Thoracic aorta (tissue), 2 donors: Measurements from ENCODE around the gene PRPF31. TPM values are rescaled to one million over a fixed set of nuclear protein-coding genes. Genes with fewer than 3 reads are reported as not detected.

Experiments used
- ATAC-seq: fragments of 150-250 bp; one replicate; pipeline ENCODE4 v1.8.0; 2017; ENCODE audit warnings: low read depth; ENCODE audit not compliant: insufficient number of reproducible peaks, low FRiP score
- DNase-seq: peaks from one replicate; pipeline ENCODE4 v3.0.0-alpha.2; 2020; ENCODE audit warnings: low spot score
- H3K27ac ChIP-seq, 2 donors: fragments of 200-600 bp; sonication (generic); 1 replicate in 1 of 2; 2 replicates in 1 of 2; pipeline ENCODE4 v1.5.1; 2016; ENCODE audit warnings: mild to moderate bottlenecking in 2 of 2, moderate library complexity in 2 of 2
- H3K27me3 ChIP-seq: fragments of 200-600 bp; sonication (generic); replicated peaks from 2 replicates; pipeline ENCODE4 v1.6.0; 2016; ENCODE audit warnings: mild to moderate bottlenecking; ENCODE audit not compliant: insufficient read depth
- H3K36me3 ChIP-seq: fragments of 200-600 bp; sonication (generic); one replicate; pipeline ENCODE4 v1.5.1; 2016
- H3K4me1 ChIP-seq, 2 donors: fragments of 200-600 bp; sonication (generic); 1 replicate in 1 of 2; 2 replicates in 1 of 2; pipeline versions ENCODE4 v1.5.1 to v1.6.0; 2016; ENCODE audit warnings: low read depth in 2 of 2, mild to moderate bottlenecking in 1 of 2; ENCODE audit not compliant: control insufficient read depth in 1 of 2
- H3K4me3 ChIP-seq: fragments of 200-600 bp; sonication (generic); 2 replicates; pipeline ENCODE4 v1.5.1; 2016; ENCODE audit warnings: mild to moderate bottlenecking
- H3K9me3 ChIP-seq: fragments of 200-600 bp; sonication (generic); 2 replicates; pipeline ENCODE4 v1.5.1; 2016
- total RNA-seq, 2 donors: library from RNA; depleted of rRNA; stranded (reverse); fragments of >200 nt; gene quantifications; one replicate each; pipeline versions ENCODE4 v1.1.0 to v1.2.3, GENCODE V29; 2016
- TF ChIP-seq, protein P1 (sequence below): fragments of 200-600 bp; sonication (generic); IDR thresholded peaks from one replicate; pipeline ENCODE4 v1.5.1; 2019; ENCODE audit warnings: antibody characterized with exemption

Gene PRPF31
- total RNA-seq, 2 donors from 2014 or later = 48.2 to 54.3 TPM

- H3K4me1 ChIP-seq = no peaks in the 10 kb centered on the region
- no peak overlapping the region for H3K27ac ChIP-seq
- no peaks in the 10 kb centered on the region for H3K36me3 ChIP-seq
- no peak overlapping the region for H3K4me3 ChIP-seq
- no peaks in the 10 kb centered on the region for H3K9me3 ChIP-seq
- no peak for ATAC-seq
- TF ChIP-seq, protein P1, sequence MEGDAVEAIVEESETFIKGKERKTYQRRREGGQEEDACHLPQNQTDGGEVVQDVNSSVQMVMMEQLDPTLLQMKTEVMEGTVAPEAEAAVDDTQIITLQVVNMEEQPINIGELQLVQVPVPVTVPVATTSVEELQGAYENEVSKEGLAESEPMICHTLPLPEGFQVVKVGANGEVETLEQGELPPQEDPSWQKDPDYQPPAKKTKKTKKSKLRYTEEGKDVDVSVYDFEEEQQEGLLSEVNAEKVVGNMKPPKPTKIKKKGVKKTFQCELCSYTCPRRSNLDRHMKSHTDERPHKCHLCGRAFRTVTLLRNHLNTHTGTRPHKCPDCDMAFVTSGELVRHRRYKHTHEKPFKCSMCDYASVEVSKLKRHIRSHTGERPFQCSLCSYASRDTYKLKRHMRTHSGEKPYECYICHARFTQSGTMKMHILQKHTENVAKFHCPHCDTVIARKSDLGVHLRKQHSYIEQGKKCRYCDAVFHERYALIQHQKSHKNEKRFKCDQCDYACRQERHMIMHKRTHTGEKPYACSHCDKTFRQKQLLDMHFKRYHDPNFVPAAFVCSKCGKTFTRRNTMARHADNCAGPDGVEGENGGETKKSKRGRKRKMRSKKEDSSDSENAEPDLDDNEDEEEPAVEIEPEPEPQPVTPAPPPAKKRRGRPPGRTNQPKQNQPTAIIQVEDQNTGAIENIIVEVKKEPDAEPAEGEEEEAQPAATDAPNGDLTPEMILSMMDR = no peak
- DNase-seq = no peak
- no peaks in the 10 kb centered on the region for H3K27me3 ChIP-seq
Measured at GRCh38 chr19:54173951-54174834, 58.6 kb downstream of the PRPF31 start.

DNA sequence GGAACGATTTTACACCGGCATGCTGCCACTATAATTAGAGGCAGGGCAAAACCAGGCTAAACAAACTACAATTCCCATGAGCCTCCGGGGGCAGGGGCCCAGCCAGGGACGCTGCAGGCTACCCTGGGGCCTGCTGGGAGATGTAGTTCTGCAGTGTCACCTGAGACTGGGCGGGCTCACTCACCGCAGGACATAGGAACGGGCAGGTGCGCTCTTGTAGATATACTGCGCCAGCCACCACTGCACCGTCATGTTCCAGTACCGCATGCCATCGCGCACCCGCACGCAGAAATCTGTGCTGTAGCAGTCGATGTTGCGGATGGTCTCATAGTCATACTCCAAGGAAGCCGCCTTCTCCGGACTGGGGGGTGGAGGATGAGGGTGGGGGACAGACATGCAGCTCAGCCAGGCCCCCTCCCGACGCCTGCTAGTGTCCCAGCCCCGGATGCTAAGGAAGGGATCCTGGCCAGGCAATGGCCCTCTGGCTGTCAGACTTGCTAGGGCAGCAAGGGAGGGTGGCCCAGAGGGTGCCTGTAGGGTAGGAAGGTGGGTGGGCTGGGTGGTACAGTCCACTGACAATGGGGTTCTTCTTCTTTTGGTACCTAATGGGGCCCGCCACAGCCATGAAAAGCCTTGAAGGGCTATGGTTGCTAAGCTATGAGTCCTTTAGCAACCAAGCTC, 63.2 kb downstream of the PRPF31 start:
- Histone ChIP-seq H3K27me3 (no peaks in the 10 kb centered on the region), H3K27ac (no peak overlapping the region), H3K9me3 (no peaks in the 10 kb centered on the region), H3K36me3 (no peaks in the 10 kb centered on the region), H3K4me1 (no peaks in the 10 kb centered on the region), H3K4me3 (no peak overlapping the region)
- no peak for ATAC-seq
- TF ChIP-seq, protein P1 = no peak
- no peak for DNase-seq

- TF ChIP-seq, protein P1 = no peak
- Histone ChIP-seq H3K27ac (no peak overlapping the region), H3K9me3 (no peaks in the 10 kb centered on the region), H3K27me3 (no peaks in the 10 kb centered on the region), H3K4me3 (no peak overlapping the region), H3K4me1 (no peaks in the 10 kb centered on the region), H3K36me3 (no peaks in the 10 kb centered on the region)
- ATAC-seq = no peak
- no peak for DNase-seq
Measured at GRCh38 chr19:54179262-54179852, 63.8 kb downstream of the PRPF31 start.

DNA sequence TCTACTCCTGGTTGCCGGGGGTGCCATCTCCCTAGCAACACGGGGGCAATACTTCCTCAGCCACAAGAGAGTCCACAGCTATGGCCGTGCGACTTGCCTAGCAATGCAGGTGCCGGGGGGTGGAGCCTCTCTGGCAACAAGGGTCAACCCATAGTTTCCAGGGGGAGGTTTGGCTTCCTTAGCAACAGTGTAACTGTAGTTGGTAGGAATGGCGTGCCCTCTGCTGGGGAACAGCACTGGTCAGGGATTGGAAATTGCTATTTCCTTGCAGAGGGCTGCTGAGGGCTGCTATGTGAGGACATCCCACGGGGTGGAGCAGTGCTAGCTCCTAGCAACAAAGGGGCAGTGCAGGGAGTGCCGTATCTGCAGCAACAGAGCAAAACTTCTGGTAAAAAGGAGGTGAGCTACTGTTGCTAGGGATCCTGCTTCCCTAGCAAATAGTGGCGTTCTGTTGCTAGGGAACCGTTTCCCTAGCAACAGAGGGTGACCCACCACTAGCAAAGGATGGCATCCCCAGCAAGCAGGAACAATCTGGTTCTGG, 64.4 kb downstream of the PRPF31 start:
- ATAC-seq (no peak), DNase-seq (no peak)
- H3K4me1 ChIP-seq = no peaks in the 10 kb centered on the region
- no peaks in the 10 kb centered on the region for H3K9me3 ChIP-seq
- TF ChIP-seq, protein P1 = no peak
- no peaks in the 10 kb centered on the region for H3K27me3 ChIP-seq
- H3K27ac ChIP-seq = no peak overlapping the region
- no peak overlapping the region for H3K4me3 ChIP-seq
- H3K36me3 ChIP-seq = no peaks in the 10 kb centered on the region

DNA sequence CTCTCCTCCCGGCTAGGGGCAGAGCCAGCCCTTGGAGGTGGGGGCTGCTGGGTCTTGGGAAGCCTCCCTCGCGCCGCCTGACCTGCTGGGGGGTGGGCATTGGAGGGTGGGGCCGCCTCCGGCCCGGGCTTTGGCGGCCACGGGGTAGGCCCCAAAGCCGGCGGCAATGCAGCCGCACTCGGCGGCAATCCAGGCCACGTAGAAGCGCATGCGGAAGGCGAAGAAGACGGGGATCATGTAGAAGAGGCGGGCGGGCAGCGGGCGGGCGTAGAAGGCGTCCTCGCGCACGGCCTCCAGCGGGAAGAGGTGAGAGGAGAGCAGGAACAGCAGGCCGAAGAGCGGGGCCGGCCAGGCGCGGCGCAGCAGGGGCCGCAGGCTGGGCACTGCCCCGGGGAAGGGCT, 65.1 kb downstream of the PRPF31 start:
- no peak for DNase-seq
- no peaks in the 10 kb centered on the region for H3K4me1 ChIP-seq
- H3K27me3 ChIP-seq = no peaks in the 10 kb centered on the region
- H3K4me3 ChIP-seq = no peak overlapping the region
- no peak overlapping the region for H3K27ac ChIP-seq
- H3K9me3 ChIP-seq = no peaks in the 10 kb centered on the region
- TF ChIP-seq, protein P1 = no peak
- no peaks in the 10 kb centered on the region for H3K36me3 ChIP-seq
- no peak for ATAC-seq
